Chondrocyte (in vitro differentiated cells): ENCODE results near the gene ARFGEF3. TPM values are rescaled to one million over a fixed set of nuclear protein-coding genes. Genes with fewer than 3 reads are reported as not detected.

ENCODE experiments used
- DNase-seq: peaks from one replicate; pipeline ENCODE4 v3.0.0; 2021; ENCODE audit warnings: mixed read lengths, low spot score
- H3K27ac Mint-ChIP-seq: one replicate; pipeline ENCODE4 v1.8.0; 2021; ENCODE audit warnings: mild to moderate bottlenecking, moderate library complexity, mixed read lengths; ENCODE audit not compliant: unreplicated experiment
- H3K27me3 Mint-ChIP-seq: 2 replicates; pipeline ENCODE4 v1.8.0; 2021; ENCODE audit warnings: low read depth, mixed read lengths
- H3K36me3 Mint-ChIP-seq: 2 replicates; pipeline ENCODE4 v1.8.0; 2021; ENCODE audit warnings: low read depth, mixed read lengths
- H3K4me1 Mint-ChIP-seq: 2 replicates; pipeline ENCODE4 v1.8.0; 2021; ENCODE audit warnings: low read depth, mild to moderate bottlenecking, mixed read lengths
- H3K4me3 Mint-ChIP-seq: one replicate; pipeline ENCODE4 v1.8.0; 2021; ENCODE audit warnings: mild to moderate bottlenecking, moderate library complexity, mixed read lengths; ENCODE audit not compliant: unreplicated experiment
- H3K9me3 Mint-ChIP-seq: 2 replicates; pipeline ENCODE4 v1.8.0; 2021; ENCODE audit warnings: low read depth, mixed read lengths
- total RNA-seq: library from RNA; stranded (reverse); gene quantifications from 3 replicates; pipeline ENCODE4 v1.2.1, GENCODE V29; 2021
- TF ChIP-seq, protein P1 (sequence below): fragments of 200-600 bp; sonication (generic); IDR thresholded peaks from 2 replicates; pipeline ENCODE4 v1.5.0; 2021; ENCODE audit warnings: antibody characterized with exemption, mild to moderate bottlenecking, moderate library complexity

ARFGEF3 gene
- total RNA-seq, 1 donor from 2014 or later: 2.7 TPM

DNA sequence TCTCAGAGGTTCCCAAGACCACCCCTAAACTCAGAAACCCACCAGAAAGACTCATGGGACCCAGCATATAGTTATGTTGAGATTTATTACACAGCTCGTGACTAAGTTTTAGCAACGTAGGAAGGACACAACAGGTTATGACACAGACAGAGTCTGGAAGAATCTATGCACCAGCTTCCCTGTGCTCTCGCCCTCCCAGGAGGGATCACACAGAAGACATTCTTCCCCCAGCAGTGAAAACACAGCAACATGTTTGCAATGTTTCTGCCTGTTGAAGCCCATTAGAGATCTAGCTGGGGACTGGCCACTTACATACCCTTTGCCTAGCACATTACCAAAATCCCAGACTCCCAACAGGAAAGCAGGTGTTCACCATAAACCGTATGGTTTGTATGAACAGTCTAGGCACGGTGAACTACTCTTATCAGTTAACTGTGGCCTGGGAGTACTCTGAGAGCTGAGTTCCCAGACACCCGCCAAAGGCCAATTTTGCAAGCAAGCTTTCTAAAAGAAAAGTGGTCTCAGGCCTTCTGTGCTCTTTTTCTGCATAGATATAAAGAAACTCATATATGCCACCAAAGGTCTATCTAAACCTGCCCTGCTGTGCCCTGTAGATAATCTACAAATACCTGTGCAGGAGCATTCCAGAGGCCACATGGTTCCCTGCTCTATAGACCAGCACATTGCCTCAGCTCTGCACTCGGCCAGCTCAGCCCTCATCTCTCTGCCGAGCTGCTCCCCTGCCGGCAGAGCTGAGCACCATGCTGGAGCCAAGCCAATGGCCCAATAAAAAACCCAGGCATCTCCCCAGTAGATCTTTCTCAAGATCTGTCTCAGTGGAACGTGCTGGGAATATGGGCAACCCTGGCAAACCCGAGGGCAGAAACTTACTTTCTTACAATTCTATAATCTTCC is 146.3 kb downstream of the ARFGEF3 start:
- DNase-seq: no peak
- Mint-ChIP-seq H3K4me1 (no peaks in the 10 kb centered on the region), H3K36me3 (no peaks in the 10 kb centered on the region), H3K4me3 (no peak overlapping the region), H3K9me3 (no peaks in the 10 kb centered on the region), H3K27ac (no peak overlapping the region), H3K27me3 (no peaks in the 10 kb centered on the region)
- TF ChIP-seq, protein P1, sequence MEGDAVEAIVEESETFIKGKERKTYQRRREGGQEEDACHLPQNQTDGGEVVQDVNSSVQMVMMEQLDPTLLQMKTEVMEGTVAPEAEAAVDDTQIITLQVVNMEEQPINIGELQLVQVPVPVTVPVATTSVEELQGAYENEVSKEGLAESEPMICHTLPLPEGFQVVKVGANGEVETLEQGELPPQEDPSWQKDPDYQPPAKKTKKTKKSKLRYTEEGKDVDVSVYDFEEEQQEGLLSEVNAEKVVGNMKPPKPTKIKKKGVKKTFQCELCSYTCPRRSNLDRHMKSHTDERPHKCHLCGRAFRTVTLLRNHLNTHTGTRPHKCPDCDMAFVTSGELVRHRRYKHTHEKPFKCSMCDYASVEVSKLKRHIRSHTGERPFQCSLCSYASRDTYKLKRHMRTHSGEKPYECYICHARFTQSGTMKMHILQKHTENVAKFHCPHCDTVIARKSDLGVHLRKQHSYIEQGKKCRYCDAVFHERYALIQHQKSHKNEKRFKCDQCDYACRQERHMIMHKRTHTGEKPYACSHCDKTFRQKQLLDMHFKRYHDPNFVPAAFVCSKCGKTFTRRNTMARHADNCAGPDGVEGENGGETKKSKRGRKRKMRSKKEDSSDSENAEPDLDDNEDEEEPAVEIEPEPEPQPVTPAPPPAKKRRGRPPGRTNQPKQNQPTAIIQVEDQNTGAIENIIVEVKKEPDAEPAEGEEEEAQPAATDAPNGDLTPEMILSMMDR: no peak

DNA sequence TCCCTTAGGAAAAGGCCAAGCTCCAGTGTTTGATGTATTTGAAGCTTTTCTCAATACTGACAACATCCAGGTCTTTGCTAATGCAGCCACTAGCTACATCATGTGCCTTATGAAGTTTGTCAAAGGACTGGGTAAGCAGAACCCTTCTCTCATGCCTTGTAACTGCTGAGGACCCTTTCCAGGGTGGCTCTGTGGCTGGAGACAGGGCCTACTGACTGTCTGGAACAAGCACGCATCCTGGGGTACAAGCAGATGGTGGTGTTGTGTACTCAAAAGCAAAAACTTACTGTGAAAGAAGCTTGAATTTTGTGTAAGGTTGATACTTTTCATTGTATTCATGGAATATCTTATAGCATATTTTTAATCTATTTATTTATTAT is 147.0 kb downstream of the ARFGEF3 start:
- Mint-ChIP-seq H3K4me3 (no peak overlapping the region), H3K27ac (no peak overlapping the region), H3K9me3 (no peaks in the 10 kb centered on the region), H3K27me3 (no peaks in the 10 kb centered on the region), H3K4me1 (no peaks in the 10 kb centered on the region), H3K36me3 (no peaks in the 10 kb centered on the region)
- DNase-seq: no peak
- TF ChIP-seq, protein P1: no peak

DNA sequence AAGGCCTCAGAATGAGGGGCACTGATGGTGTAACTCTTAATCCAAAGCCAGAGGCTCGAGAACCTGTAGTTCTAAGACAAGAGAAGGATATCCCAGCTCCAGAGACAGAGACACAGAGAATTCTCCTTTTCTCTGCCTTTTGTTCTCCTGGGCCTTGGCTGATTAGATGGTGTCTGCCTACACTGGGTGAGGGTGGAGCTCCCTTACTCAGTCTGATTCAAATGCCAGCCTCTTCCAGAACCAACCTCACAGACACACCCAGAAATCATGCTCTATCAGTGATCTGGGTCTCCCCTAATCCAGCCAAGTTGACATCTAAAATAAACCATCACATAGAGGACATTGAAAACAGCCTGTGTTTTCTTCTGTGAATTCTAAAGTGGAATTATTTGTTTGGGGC is 148.0 kb downstream of the ARFGEF3 start:
- Mint-ChIP-seq H3K4me1 (no peaks in the 10 kb centered on the region), H3K27ac (no peak overlapping the region), H3K36me3 (no peaks in the 10 kb centered on the region), H3K4me3 (no peak overlapping the region), H3K9me3 (no peaks in the 10 kb centered on the region), H3K27me3 (no peaks in the 10 kb centered on the region)
- TF ChIP-seq, protein P1: no peak
- no peak for DNase-seq

DNA sequence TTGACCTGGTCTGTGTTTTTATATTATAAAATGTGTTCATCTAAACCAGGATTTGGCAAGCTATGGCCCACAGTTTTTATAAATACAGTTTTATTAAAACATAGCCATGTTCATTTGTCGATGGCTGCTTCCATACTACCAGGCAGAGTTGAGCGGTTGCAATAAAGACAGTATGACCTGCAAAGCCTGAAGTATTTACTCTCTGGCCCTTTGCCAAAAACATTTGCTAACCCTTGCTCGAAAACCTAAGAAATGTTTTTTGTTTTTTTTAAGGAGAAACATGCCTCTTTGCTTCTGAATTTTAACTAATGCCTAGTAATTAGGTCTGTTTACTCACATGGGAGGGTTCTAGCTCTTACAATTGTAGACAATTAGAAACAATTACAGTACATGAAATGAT is 148.6 kb downstream of the ARFGEF3 start:
- DNase-seq: no peak
- Mint-ChIP-seq H3K36me3 (peaks cover 1% of the 10 kb centered on the region), H3K9me3 (no peaks in the 10 kb centered on the region), H3K4me3 (no peak overlapping the region), H3K27ac (no peak overlapping the region), H3K27me3 (no peaks in the 10 kb centered on the region), H3K4me1 (no peaks in the 10 kb centered on the region)
- TF ChIP-seq, protein P1: no peak

DNA sequence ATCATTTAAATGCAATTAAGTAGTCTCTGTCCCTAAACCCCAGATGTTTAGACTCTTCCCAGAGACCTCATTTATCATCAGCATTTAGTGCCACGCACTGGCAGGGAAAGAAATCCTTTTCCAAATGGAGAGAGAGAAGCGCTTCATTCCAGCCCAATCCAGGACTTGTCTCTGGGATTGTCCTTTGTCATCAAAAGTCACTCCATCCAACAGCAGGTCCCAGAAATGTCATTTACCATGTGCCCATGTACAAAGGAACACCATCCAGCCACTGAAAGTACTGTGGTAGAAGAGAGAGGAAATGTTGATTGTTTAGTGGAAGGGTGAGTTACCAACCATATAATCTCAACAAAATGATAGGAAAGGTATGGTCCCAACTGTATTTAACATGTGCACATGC is 149.1 kb downstream of the ARFGEF3 start:
- TF ChIP-seq, protein P1: no peak
- Mint-ChIP-seq H3K9me3 (no peaks in the 10 kb centered on the region), H3K27me3 (no peaks in the 10 kb centered on the region), H3K4me3 (no peak overlapping the region), H3K36me3 (peaks cover 1% of the 10 kb centered on the region), H3K4me1 (no peaks in the 10 kb centered on the region), H3K27ac (no peak overlapping the region)
- no peak for DNase-seq
